Endothelial cell of hepatic sinusoid (primary cell): ENCODE data around the gene BCL2A1.
"Not testable (repeated sequence)": the region's sequence is repeated elsewhere in the genome, so short reads cannot be mapped to it uniquely, and the experiment has no call there.

Experiments used
- in situ Hi-C: cut with HindIII; loops from 2 replicates; pipeline ENCODE4 v1.10.0; 2017; ENCODE audit warnings: low sequenced_read_pairs

Gene BCL2A1

DNA sequence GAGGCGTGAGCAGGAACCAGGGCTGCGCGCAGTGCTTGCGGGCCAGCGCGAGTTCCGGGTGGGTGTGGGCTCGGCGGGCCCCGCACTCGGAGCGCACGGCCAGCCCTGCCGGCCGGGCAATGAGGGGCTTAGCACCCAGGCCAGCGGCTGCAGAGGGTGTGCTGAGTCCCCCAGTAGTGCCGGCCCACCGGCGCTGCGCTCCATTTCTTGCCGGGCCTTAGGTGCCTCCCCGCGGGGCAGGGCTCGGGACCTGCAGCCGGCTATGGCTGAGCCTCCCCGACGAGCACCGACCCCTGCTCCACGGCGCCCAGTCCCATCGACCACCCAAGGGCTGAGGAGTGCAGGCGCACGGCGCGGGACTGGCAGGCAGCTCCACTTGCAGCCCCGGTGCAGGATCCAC, 44.9 kb downstream of the BCL2A1 start:
- in situ Hi-C loops: not testable (repeated sequence)

DNA sequence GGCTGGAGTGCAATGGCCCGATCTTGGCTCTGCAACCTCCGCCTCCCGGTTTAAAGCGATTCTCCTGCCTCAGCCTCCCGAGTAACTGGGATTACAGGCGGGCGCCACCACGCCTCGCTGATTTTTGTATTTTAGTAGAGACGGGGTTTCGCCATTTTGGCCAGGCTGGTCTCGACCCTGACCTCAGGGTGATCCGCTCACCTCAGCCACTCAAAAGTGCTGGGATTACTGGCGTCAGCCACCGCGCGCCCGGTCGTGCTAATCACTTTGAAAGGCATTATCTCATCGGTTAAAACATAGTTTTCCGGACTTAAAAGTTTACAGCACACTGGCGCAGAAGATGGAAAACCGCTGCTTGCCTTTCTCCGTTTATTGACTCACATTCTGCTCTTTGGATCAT, 46.6 kb downstream of the BCL2A1 start:
- in situ Hi-C loops: no loop called here

DNA sequence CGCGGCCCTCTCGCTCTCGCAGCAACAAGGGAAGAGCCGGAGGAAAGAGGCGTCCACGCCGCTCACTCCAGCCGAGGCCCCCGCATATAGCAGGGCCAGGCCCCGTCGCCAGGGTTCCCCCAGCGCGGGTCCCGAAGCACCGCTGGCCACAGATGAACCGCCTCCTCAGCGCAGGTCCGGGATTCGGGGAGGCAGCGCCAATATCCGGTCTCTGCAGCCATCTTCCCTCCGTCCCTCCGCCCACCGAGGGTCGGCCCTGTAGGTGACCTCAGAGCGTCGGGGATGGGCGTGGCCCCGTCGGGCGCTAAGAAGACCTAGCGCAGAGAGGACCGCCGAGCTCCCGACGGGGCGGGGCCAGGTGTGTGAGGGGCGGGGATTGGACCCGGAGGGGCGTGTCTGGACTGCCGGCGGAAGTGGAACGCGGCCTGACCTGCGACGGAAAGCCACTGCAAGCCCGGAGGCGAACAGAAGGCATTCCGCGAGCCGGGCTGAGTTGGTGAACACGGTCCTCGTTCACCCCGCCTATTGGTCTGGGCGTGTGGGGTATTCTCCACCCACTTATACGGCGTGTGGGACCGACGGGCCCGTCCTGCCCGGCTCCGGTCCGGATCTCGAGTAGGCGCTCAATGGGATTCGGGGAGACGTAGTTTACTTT, 47.4 kb downstream of the BCL2A1 start:
- in situ Hi-C loops: no loop called here

DNA sequence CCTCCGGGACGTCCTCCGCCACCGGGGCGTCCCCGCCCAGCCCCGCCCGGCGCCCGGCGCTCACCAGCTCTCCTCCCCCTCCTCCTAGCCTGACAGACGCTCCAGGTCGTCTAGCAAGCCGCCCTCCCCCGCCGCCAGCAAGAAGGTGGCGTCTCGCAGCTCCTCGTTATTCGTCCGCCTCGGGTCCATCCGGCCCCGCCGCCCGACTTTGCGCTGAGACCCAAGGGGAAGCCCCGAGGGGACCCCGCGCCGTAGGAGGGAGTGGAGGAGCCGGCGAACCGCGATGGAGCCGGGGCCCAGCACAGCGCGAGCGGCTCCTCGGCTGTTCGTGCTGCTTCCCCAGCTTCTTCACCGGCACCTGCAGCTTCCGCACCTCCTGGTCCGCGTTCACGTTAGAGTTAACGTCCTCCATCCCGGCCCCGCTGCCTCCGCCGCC, 47.9 kb downstream of the BCL2A1 start:
- in situ Hi-C loops: no loop called here

DNA sequence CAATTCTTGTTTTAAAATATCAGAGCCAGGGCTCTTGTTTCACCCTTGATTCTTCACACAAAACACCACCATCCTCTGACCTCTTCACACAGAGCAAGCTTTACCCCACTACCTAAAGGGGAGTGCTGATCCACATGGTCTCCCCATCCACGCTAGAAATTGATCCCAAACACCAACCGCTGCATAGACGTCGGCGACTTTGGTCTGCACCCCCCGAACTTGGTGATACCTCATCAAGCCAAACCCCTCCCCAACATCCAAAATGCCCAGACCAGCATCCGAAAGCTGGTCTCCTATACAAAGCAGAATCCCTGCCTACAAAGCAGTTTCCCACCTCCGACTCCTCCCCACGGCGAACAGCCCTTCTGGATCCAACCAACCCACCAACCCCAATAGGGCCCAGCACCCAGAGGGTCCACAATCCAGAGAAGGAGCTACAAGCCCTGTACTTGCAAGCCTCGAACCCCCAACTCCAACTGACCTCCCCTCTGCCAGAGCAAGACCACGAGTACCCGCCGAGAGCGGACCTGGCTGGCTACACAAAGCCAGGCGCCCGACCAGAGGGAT, 48.4 kb downstream of the BCL2A1 start:
- in situ Hi-C loops: no loop called here

DNA sequence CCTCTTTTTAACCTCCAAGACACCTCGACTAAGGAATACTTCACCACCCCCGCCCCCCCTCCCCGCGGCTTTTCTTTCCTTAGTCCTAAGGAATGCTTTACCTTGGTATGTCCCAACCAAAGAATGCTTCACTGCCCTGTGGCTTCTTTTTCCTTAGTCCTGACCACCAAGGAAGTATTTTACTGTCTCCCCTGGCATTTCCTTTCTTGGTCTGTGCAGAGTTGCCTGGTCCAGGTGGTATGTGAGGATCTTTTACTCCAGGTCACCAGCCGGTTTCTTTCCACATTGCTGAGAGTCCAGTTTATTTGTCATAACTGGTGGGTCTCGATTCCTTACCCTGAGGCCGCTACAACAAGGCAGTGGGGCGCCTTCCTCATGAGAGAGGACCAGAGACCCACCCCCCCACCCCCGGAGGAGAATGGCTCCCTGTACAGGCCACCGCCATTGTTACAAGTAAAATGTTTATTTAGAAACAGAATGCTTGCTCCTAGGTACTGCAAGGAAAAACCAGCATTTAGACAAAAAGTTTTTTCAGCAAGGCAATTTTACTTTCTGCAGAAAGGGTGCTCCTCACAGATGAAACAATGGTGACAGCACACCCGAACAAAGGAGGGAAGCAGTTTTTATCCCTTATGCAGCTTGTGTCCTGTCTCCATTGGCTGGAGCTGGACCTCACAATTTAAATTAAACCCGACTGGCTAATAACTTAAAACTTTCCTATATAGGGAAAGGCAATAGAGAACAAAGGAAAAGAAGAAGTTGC, 51.1 kb downstream of the BCL2A1 start:
- in situ Hi-C loops: no loop called here

DNA sequence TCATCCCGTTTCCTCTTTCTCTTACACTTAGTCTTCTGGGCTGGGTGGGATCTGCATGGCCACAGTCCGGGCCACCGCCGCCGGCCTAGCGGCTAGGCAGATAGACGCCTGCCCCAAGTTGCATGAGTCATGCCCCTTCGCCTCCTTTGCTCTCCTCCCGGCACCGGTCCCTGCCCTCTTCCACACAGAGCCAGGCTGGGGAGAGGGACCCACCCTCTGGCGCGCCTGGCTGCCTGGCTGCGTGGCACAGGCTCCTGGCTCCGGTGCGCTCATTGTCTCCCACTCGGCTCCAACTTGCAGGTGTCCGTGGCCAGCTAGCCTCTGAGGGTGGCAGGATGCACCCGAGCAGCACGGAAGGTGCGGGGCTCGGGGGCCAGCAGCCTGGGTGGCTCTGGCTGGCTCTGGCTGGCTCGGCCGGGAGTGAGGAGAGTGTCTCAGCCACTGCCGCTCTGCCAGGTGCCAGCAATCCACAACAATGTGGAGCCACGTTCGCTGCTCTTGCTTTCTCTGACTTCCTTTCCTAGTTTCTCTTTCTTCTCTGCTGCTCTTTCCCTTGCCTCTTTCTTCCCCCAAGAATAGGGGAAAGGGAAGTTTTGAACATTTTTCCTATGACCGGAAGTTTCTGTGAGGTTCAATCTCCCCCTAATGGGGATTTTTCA, 51.8 kb downstream of the BCL2A1 start:
- in situ Hi-C loops: no loop called here

DNA sequence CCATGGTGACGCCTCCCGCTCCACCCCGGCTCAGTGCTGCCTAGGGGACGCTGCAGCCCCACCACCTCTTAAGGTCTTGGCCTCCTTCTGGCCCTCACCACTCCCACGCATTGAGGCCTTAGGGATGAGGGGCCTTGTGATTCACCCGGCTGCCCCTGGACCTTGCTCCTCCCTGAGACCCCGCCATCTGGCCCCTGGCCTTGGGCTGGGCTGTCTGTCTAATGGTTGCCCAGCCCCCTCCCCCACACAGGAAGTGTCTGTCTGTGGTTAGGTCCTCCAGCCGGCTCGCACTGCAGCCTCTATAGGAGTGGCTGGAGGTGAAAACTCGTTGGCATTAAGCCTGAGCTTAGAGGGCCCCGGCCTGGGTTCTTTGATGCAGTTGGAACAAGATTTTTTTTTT, 52.7 kb downstream of the BCL2A1 start:
- in situ Hi-C loops: no loop called here

DNA sequence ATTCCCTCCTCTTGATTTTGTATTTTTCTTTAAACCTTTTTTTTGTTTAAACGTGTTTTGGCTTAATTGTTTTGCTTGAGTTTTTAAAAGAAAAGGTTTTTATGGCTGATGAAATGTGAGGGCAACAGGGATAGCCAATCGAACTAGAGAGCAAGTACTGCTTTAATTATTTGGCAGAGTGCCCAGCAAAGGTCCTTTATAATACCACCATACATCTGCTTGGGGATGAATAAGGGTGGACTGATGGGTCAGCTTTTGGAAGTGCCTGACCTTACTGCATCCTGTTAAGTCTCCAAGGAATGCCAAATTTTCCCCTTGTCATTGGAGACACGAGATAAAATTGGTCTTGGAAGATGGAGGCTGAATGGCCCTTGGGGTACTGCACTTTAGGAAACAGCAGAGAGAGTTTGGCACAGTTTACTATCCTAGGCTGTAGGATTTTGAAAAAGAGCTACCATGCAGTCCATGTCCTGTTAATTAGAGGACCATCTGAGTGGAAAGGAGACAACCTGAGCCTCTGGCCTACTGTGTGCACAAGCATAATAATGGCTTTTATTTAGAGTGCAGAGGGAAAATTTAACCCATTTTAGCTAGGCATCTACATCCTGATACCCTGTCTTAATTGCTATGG, 54.4 kb downstream of the BCL2A1 start:
- in situ Hi-C loops: no loop called here

DNA sequence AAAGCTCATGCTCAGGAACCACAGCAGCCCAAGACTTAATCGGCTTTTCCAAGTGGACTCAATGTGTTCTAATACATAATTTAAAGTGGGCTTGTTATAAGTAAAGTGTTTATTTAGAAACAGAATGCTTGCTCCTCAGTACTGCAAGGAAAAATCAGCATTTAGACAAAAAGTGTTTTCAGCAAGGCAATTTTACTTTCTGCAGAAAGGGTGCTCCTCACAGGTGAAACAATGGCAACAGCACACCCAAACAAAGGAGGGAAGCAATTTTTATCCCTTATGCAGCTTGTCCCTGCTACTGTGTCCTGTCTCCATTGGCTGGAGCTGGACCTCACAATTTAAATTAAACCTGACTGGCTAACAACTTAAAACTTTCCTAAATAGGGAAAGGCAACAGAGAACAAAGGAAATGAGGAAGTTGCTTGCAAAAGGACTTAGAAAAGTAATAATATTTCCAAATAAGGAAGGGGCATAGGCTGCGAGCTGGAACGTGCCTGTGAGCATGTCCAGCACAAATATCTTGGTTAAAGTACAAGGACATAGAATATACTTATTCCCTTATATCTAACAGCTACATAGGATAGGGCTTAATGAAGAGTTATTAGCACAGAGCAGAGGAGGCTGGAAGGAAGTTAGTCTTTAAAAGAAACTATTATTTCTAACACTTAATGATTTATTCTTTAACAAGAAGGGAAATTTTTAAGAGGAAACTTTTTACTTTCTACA, 55.1 kb downstream of the BCL2A1 start:
- in situ Hi-C loops: not testable (repeated sequence)

DNA sequence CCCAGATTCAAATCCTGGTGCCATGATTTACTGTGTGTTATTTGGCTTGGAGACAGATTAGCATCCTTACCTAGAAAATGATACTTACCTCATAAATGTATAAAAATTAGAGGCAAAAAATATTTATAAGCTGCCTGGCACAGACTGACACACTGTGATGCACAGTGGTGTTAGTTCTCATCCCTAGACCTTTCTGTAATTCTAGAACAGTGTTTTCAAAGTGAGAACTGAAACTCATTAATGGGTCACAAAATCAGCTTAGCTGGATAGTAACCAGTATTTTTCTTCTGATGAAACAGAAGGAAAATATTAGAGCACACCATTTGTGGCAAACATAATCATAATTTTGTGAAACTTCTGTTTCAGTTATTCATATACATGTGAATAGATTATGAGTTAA, 56.3 kb downstream of the BCL2A1 start:
- in situ Hi-C loops: loop anchor here (5.0 kb wide), 1 partner anchor 38 kb away; no protein-coding TSS in a partner anchor
